CD4-positive, alpha-beta T cell treated with Interleukin-12 subunit alpha and Interleukin-12 subunit beta, for 1 hour (primary cell): ENCODE data around the gene DNAJB14.

Experiments used
- DNase-seq: peaks from one replicate; pipeline ENCODE4 v3.0.0-alpha.2; 2020

The DNAJB14 gene

GRCh38 chr4:99943904-99944437 lies 2.4 kb downstream of the DNAJB14 start:
- peak; percentile 19 for DNase-seq

- no peak for DNase-seq
Measured at GRCh38 chr4:99938243-99938753, 8.1 kb downstream of the DNAJB14 start.

GRCh38 chr4:99934891-99935290 lies 11.5 kb downstream of the DNAJB14 start:
- no peak for DNase-seq

- DNase-seq, result no peak
Measured at GRCh38 chr4:99927566-99927965, 18.9 kb downstream of the DNAJB14 start.

- DNase-seq, result peak; percentile 23
Measured at GRCh38 chr4:99921174-99921573, 25.2 kb downstream of the DNAJB14 start.

GRCh38 chr4:99918656-99919055 lies 27.8 kb downstream of the DNAJB14 start:
- DNase-seq, result no peak

- DNase-seq, result no peak
Measured at GRCh38 chr4:99917575-99917974, 28.8 kb downstream of the DNAJB14 start.

GRCh38 chr4:99915449-99915848 lies 31.0 kb downstream of the DNAJB14 start:
- no peak for DNase-seq

GRCh38 chr4:99894998-99895397 lies 51.4 kb downstream of the DNAJB14 start:
- no peak for DNase-seq

GRCh38 chr4:99894161-99894997 lies 52.0 kb downstream of the DNAJB14 start, which contains the start of gene LAMTOR3:
Gene LAMTOR3 (minus strand): TSS chr4:99894427. CDS start chr4:99893963, 464 bp downstream.
- peak; percentile 94 for DNase-seq

- no peak for DNase-seq
Measured at GRCh38 chr4:99893839-99894160, 52.6 kb downstream of the DNAJB14 start.

GRCh38 chr4:99893029-99893428 lies 53.4 kb downstream of the DNAJB14 start:
- DNase-seq, result no peak

- DNase-seq, result no peak
Measured at GRCh38 chr4:99891351-99891750, 55.1 kb downstream of the DNAJB14 start.

- DNase-seq, result no peak
Measured at GRCh38 chr4:99887837-99888236, 58.6 kb downstream of the DNAJB14 start.

- DNase-seq, result no peak
Measured at GRCh38 chr4:99886146-99886545, 60.3 kb downstream of the DNAJB14 start.

GRCh38 chr4:99885687-99886086 lies 60.7 kb downstream of the DNAJB14 start:
- DNase-seq, result no peak

- peak; percentile 62 for DNase-seq
Measured at GRCh38 chr4:99885063-99885664, 61.3 kb downstream of the DNAJB14 start.

GRCh38 chr4:99879458-99879857 lies 67.0 kb downstream of the DNAJB14 start:
- DNase-seq, result no peak

GRCh38 chr4:99878604-99879003 lies 67.8 kb downstream of the DNAJB14 start:
- DNase-seq, result no peak

GRCh38 chr4:99876946-99877345 lies 69.5 kb downstream of the DNAJB14 start:
- no peak for DNase-seq

- DNase-seq, result no peak
Measured at GRCh38 chr4:99875071-99875470, 71.3 kb downstream of the DNAJB14 start.

GRCh38 chr4:99872570-99872969 lies 73.8 kb downstream of the DNAJB14 start:
- DNase-seq, result no peak

GRCh38 chr4:99868126-99868596 lies 78.3 kb downstream of the DNAJB14 start:
- no peak for DNase-seq

- DNase-seq, result no peak
Measured at GRCh38 chr4:99863804-99864203, 82.6 kb downstream of the DNAJB14 start.
